ENCODE data around the gene ITIH2. TPM values are rescaled to one million over a fixed set of nuclear protein-coding genes. Genes with fewer than 3 reads are reported as not detected.

ITIH2 gene
- total and polyA plus RNA-seq, 9 of the 15 experiments (the other 6 are each of a cell fraction or from before 2014, with no cell fraction given), result 0.66 TPM; not detected in 8

- ATAC-seq (no peak), FAIRE-seq (no peak), DNase-seq (ENCODE audit: extremely low read depth in 1 of 4, low spot score in 3 of 4) (no peak)
- Histone ChIP-seq H3K27ac (ENCODE audit: extremely low read depth, low read depth, low read length) (no peak overlapping the region), H3K9me3 (replicated peaks; ENCODE audit: control insufficient read depth, insufficient read depth, low read depth, low read length) (no peaks in the 10 kb centered on the region), H3K9me1 (ENCODE audit: control insufficient read depth, insufficient read depth, low read length) (no peaks in the 10 kb centered on the region), H3K27me3 (ENCODE audit: control insufficient read depth in 2 of 2, insufficient read depth in 2 of 2, low read length in 2 of 2) (no peaks in the 10 kb centered on the region), H3K79me2 (ENCODE audit: control insufficient read depth, insufficient read depth, low read length) (no peaks in the 10 kb centered on the region), H3K4me2 (ENCODE audit: insufficient read depth, low read length) (no peak overlapping the region), H2AFZ (ENCODE audit: low read depth, low read length) (no peak overlapping the region), H3K4me3 (no peak overlapping the region), H3K4me1 (replicated peaks in 1 of 2; ENCODE audit: control insufficient read depth in 2 of 2, insufficient read depth in 2 of 2, low read length in 2 of 2) (no peaks in the 10 kb centered on the region), H4K20me1 (replicated peaks; ENCODE audit: control insufficient read depth, insufficient read depth, low read length) (no peaks in the 10 kb centered on the region), H3K9ac (ENCODE audit: insufficient read depth in 1 of 2, low read depth in 2 of 2, low read length in 2 of 2) (no peak overlapping the region), H3K36me3 (ENCODE audit: control insufficient read depth, insufficient read depth, low read length) (peaks cover 30% of the 10 kb centered on the region)
- no TSS peak for BruUV-seq (replicated peaks)
- ChIA-PET POLR2A (interaction anchor here (0.6 kb wide), 1 partner anchor 1510 kb away, joined by 4 read pairs; no protein-coding TSS in a partner anchor), CTCF (ENCODE audit: low intra/inter-chr PET ratio) (no interaction called here)
- 81% methylated on average over 6 of the region's 6 CpGs for WGBS (ENCODE audit: insufficient coverage, low coverage, missing lambda C conversion rate)
- intact Hi-C loops (cut with micrococcal nuclease) (no loop called here), in situ Hi-C loops (cut with MboI) (no loop called here)
- TF ChIP-seq CTBP1 (IDR thresholded peaks at IDR 0.05; ENCODE audit: borderline replicate concordance), result no peak
- TF ChIP-seq ETS1 (conservative IDR thresholded peaks at IDR 0.05; ENCODE audit: control insufficient read depth, low read depth, low read length), result no peak
- no peak for TF ChIP-seq ETS2 (tag; IDR thresholded peaks at IDR 0.05; ENCODE audit: borderline replicate concordance, poor library complexity, severe bottlenecking)
- TF ChIP-seq PYGO2 (tag; IDR thresholded peaks at IDR 0.05), result no peak
- TF ChIP-seq NFRKB (IDR thresholded peaks at IDR 0.05; ENCODE audit: low read depth), result no peak
- TF ChIP-seq HNRNPLL (IDR thresholded peaks at IDR 0.05; ENCODE audit: low read depth, low read length, poor library complexity, severe bottlenecking), result no peak
- no peak for TF ChIP-seq ZBTB43 (CRISPR knock-in tag; IDR thresholded peaks at IDR 0.05)
- no peak for TF ChIP-seq KHSRP (IDR thresholded peaks at IDR 0.05)
- TF ChIP-seq YBX1 (IDR thresholded peaks at IDR 0.05), result no peak
- no peak for TF ChIP-seq SMAD3 (CRISPR knock-in tag; conservative IDR thresholded peaks at IDR 0.05)
- no peak for TF ChIP-seq EWSR1 (IDR thresholded peaks at IDR 0.05; ENCODE audit: borderline replicate concordance, low read depth, partially characterized antibody)
- no peak for TF ChIP-seq CSDE1 (IDR thresholded peaks at IDR 0.05)
- no peak for TF ChIP-seq MYC (IDR thresholded peaks at IDR 0.05; ENCODE audit: low read depth, low read length)
- no peak for TF ChIP-seq MYC (CRISPR knock-in tag; IDR thresholded peaks at IDR 0.05; ENCODE audit: borderline replicate concordance, low read depth)
These were observed 49.1 kb downstream of the ITIH2 start for GRCh38 chr10:7752251-7752650.

Data from K562 (cell line).